ENCODE measurements around the gene USH2A.

DNA sequence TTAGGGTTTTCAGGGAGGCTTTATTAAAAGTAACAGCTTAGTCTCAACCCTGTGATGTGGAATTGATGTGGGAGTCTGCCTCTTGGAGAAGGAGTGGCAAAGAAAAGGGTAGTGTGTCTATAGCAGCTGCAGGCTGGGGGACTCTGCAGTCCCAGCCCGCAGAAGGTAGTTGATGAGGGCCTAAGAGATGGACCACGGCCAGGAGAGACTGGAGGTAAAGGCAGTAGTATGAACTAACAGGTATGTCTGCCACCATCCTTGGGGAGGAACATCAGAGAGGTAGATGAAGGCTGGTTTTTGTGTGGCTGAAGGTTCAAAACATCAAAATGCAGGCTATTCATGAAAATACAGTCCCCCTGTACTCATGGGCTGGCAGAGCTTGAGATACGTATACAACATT, 744.0 kb downstream of the USH2A start:
- TF ChIP-seq CTCF (IDR thresholded peaks at IDR 0.05): no peak
- TF ChIP-seq POLR2A (IDR thresholded peaks at IDR 0.05): no peak

All from prostate gland (tissue), 2 donors.